SH-SY5Y (cell line): ENCODE measurements around the gene TMEM33.

Experiments used
- GATA2 ChIP-seq: IDR thresholded peaks from 2 replicates; pipeline ENCODE4 v1.6.1; 2011; ENCODE audit warnings: mild to moderate bottlenecking, low read depth, low read length
- GATA3 ChIP-seq: IDR thresholded peaks from 2 replicates; pipeline ENCODE4 v1.6.1; 2011; ENCODE audit warnings: low read depth, mild to moderate bottlenecking, low read length, moderate library complexity

- TF ChIP-seq GATA3 (no peak), GATA2 (no peak)
Measured at GRCh38 chr4:41897698-41898097, 37.5 kb upstream of the TMEM33 start.
